HL-60/S4 treated with retinoic acid at 250 ng/mL for 4 days and 3 days (cell line): ENCODE data around the gene IQSEC1.

ENCODE experiments used
- in situ Hi-C: fragments of 300-500 bp; cut with MboI; formaldehyde crosslinking; loops from 2 replicates; pipeline ENCODE4 v1.7.0; 2022; ENCODE audit warnings: low sequenced_read_pairs

Gene IQSEC1

GRCh38 chr3:12902181-12902999, 170.8 kb downstream of the IQSEC1 start:
- in situ Hi-C loops = no loop called here

GRCh38 chr3:12901623-12902045, 171.6 kb downstream of the IQSEC1 start:
- in situ Hi-C loops = no loop called here

- in situ Hi-C loops = no loop called here
Observed at GRCh38 chr3:12900885-12901411, 172.3 kb downstream of the IQSEC1 start.

- in situ Hi-C loops = no loop called here
Observed at GRCh38 chr3:12898965-12899755, 174.1 kb downstream of the IQSEC1 start.

GRCh38 chr3:12898290-12898964, 174.8 kb downstream of the IQSEC1 start:
- in situ Hi-C loops = no loop called here

- in situ Hi-C loops = no loop called here
Observed at GRCh38 chr3:12897381-12898289, 175.6 kb downstream of the IQSEC1 start.

GRCh38 chr3:12896063-12896985, 176.9 kb downstream of the IQSEC1 start:
- in situ Hi-C loops = no loop called here

- in situ Hi-C loops = no loop called here
Observed at GRCh38 chr3:12895391-12896062, 177.7 kb downstream of the IQSEC1 start.

- in situ Hi-C loops = no loop called here
Observed at GRCh38 chr3:12894629-12895028, 178.6 kb downstream of the IQSEC1 start.

GRCh38 chr3:12893852-12894251, 179.4 kb downstream of the IQSEC1 start:
- in situ Hi-C loops = no loop called here

- in situ Hi-C loops = no loop called here
Observed at GRCh38 chr3:12893247-12893646, 180.0 kb downstream of the IQSEC1 start.

GRCh38 chr3:12892840-12893189, 180.4 kb downstream of the IQSEC1 start:
- in situ Hi-C loops = no loop called here

- in situ Hi-C loops = no loop called here
Observed at GRCh38 chr3:12891985-12892839, 181.0 kb downstream of the IQSEC1 start.

GRCh38 chr3:12891391-12891984, 181.7 kb downstream of the IQSEC1 start:
- in situ Hi-C loops = no loop called here

- in situ Hi-C loops = no loop called here
Observed at GRCh38 chr3:12890610-12891390, 182.4 kb downstream of the IQSEC1 start.

GRCh38 chr3:12886736-12887135, 186.5 kb downstream of the IQSEC1 start:
- in situ Hi-C loops = no loop called here
